HepG2 (cell line): ENCODE data around the gene NOTUM. TPM values are rescaled to one million over a fixed set of nuclear protein-coding genes. Genes with fewer than 3 reads are reported as not detected.

Experiments
- FLYWCH1 ChIP-seq: sonication (generic); formaldehyde crosslinking; IDR thresholded peaks from 2 replicates; pipeline ENCODE4 v1.8.1; 2023; ENCODE audit warnings: mild to moderate bottlenecking, missing genetic modification reagents
- FOXK1 ChIP-seq: sonication (generic); formaldehyde crosslinking; IDR thresholded peaks from 2 replicates; pipeline ENCODE4 v1.4.0; 2020; ENCODE audit warnings: low read depth, missing genetic modification reagents, borderline replicate concordance
- GATA4 ChIP-seq: sonication (generic); IDR thresholded peaks from 2 replicates; pipeline ENCODE4 v1.6.1; 2016; ENCODE audit warnings: antibody characterized with exemption, low read depth, borderline replicate concordance
- GLI4 ChIP-seq: sonication (generic); formaldehyde crosslinking; IDR thresholded peaks from 2 replicates; pipeline ENCODE4 v1.5.1; 2020; ENCODE audit warnings: missing genetic modification reagents, mild to moderate bottlenecking, moderate library complexity, borderline replicate concordance
- HMG20B ChIP-seq: conservative IDR thresholded peaks from 2 replicates; pipeline ENCODE4 v1.6.1; 2016; ENCODE audit warnings: missing genetic modification reagents, missing compliant biosample characterization
- LBX2 ChIP-seq: sonication (generic); formaldehyde crosslinking; IDR thresholded peaks from 2 replicates; pipeline ENCODE4 v1.5.0; 2020; ENCODE audit warnings: missing genetic modification reagents, mild to moderate bottlenecking, borderline replicate concordance
- NCOA2 ChIP-seq: sonication (generic); formaldehyde crosslinking; IDR thresholded peaks from 2 replicates; pipeline ENCODE4 v1.8.0; 2022; ENCODE audit warnings: inconsistent platforms
- NCOR1 ChIP-seq: fragments of 200-600 bp; sonication (generic); IDR thresholded peaks from 2 replicates; pipeline ENCODE4 v1.7.0; 2017; ENCODE audit warnings: antibody characterized with exemption, low read length, borderline replicate concordance
- RAD51 ChIP-seq: fragments of 450-650 bp; IDR thresholded peaks from 2 replicates; pipeline ENCODE4 v1.6.1; 2016; ENCODE audit warnings: borderline replicate concordance
- SCMH1 ChIP-seq: sonication (generic); formaldehyde crosslinking; IDR thresholded peaks from 2 replicates; pipeline ENCODE4 v1.9.0; 2021; ENCODE audit warnings: missing genetic modification reagents, mild to moderate bottlenecking, borderline replicate concordance
- SMAD9 ChIP-seq: sonication (generic); formaldehyde crosslinking; IDR thresholded peaks from 2 replicates; pipeline ENCODE4 v1.5.1; 2020; ENCODE audit warnings: mild to moderate bottlenecking, missing genetic modification reagents
- THAP11 ChIP-seq: IDR thresholded peaks from 2 replicates; pipeline ENCODE4 v1.6.1; 2016; ENCODE audit warnings: missing biosample characterization, missing genetic modification reagents
- YEATS2 ChIP-seq: sonication (generic); formaldehyde crosslinking; IDR thresholded peaks from 2 replicates; pipeline ENCODE4 v1.4.0; 2020; ENCODE audit warnings: missing genetic modification reagents, borderline replicate concordance
- ZKSCAN8 ChIP-seq: IDR thresholded peaks from 2 replicates; pipeline ENCODE4 v1.6.1; 2016; ENCODE audit warnings: borderline replicate concordance, missing genetic modification reagents, missing compliant biosample characterization
- ZNF264 ChIP-seq: sonication (generic); formaldehyde crosslinking; IDR thresholded peaks from 2 replicates; pipeline ENCODE4 v1.4.0; 2020; ENCODE audit warnings: missing genetic modification reagents
- ZNF274 ChIP-seq: sonication (generic); formaldehyde crosslinking; IDR thresholded peaks from 2 replicates; pipeline ENCODE4 v1.5.1; 2020; ENCODE audit warnings: mild to moderate bottlenecking, missing genetic modification reagents
- ZNF280D ChIP-seq: sonication (generic); formaldehyde crosslinking; IDR thresholded peaks from 2 replicates; pipeline ENCODE4 v1.5.1; 2020; ENCODE audit warnings: mild to moderate bottlenecking, missing genetic modification reagents
- ZNF530 ChIP-seq: sonication (generic); formaldehyde crosslinking; IDR thresholded peaks from 2 replicates; pipeline ENCODE4 v1.5.0; 2020; ENCODE audit warnings: low read depth, mild to moderate bottlenecking, missing genetic modification reagents
- ZNF616 ChIP-seq: sonication (generic); formaldehyde crosslinking; IDR thresholded peaks from 2 replicates; pipeline ENCODE4 v1.5.0; 2020; ENCODE audit warnings: low read depth, mild to moderate bottlenecking, missing genetic modification reagents
- ZNF746 ChIP-seq: sonication (generic); formaldehyde crosslinking; IDR thresholded peaks from 2 replicates; pipeline ENCODE4 v1.8.0; 2022; ENCODE audit warnings: mild to moderate bottlenecking, missing genetic modification reagents
- ZZZ3 ChIP-seq: sonication (generic); formaldehyde crosslinking; IDR thresholded peaks from 2 replicates; pipeline ENCODE4 v1.4.0; 2020; ENCODE audit warnings: missing genetic modification reagents, mild to moderate bottlenecking, borderline replicate concordance
- polyA plus RNA-seq, 8 experiments: library from polyadenylated mRNA; depleted of rRNA in 3 of 8; stranded (reverse) in 7 of 8; unstranded in 1 of 8; fragments of >200 nt; fragmentation: Illumina TruSeq in 4 of 8; extraction: Trizol in 4 of 8; gene quantifications; 2 replicates each; pipeline versions ENCODE4 v1.2.1 to v1.2.3, GENCODE V29; 2011 to 2016; ENCODE audit warnings: low read depth in 4 of 8, missing spikeins in 1 of 8, mixed read lengths in 1 of 8; ENCODE audit not compliant: insufficient read depth in 1 of 8
- total RNA-seq, 5 experiments: library from RNA; depleted of rRNA; stranded (reverse); fragments of >200 nt; fragmentation: Illumina TruSeq; extraction: Trizol; gene quantifications; 2 replicates each; pipeline ENCODE4 v1.2.3, GENCODE V29; 2016; ENCODE audit warnings: low read depth in 1 of 5
- TF ChIP-seq, protein P1 (sequence below): sonication (generic); formaldehyde crosslinking; IDR thresholded peaks from 2 replicates; pipeline ENCODE4 v1.4.0; 2020; ENCODE audit warnings: missing genetic modification reagents
- TF ChIP-seq, protein P2 (sequence below): sonication (generic); formaldehyde crosslinking; IDR thresholded peaks from 2 replicates; pipeline ENCODE4 v1.9.0; 2021; ENCODE audit warnings: missing genetic modification reagents, mild to moderate bottlenecking, borderline replicate concordance

Gene NOTUM
- total and polyA plus RNA-seq, 2 of the 13 experiments (the other 11 are each of a cell fraction or from before 2014, with no cell fraction given) = 150 to 160 TPM

- TF ChIP-seq ZKSCAN8 (peak; percentile 75), HMG20B (CRISPR knock-in tag) (peak; percentile 72; the same call in 1 of the 2 replicates), GATA4 (peak; percentile 44), ZNF264 (CRISPR knock-in tag) (peak; percentile 74; the same call in 1 of the 2 replicates), THAP11 (peak; percentile 80), FLYWCH1 (CRISPR knock-in tag) (peak; percentile 86; the same call in 1 of the 2 replicates), FOXK1 (CRISPR knock-in tag) (peak; percentile 84), ZNF274 (CRISPR knock-in tag) (peak; percentile 99), ZNF746 (CRISPR knock-in tag) (peak; percentile 94), ZNF280D (CRISPR knock-in tag) (peak; percentile 98), RAD51 (no peak), SMAD9 (CRISPR knock-in tag) (peak; percentile 93), ZZZ3 (CRISPR knock-in tag) (peak; percentile 93), YEATS2 (peak; percentile 51; the same call in 1 of the 2 replicates), ZNF530 (CRISPR knock-in tag) (no peak; the same call in none of the 2 replicates), NCOR1 (peak; percentile 72), NCOA2 (peak; percentile 82), SCMH1 (CRISPR knock-in tag) (no peak), GLI4 (peak; percentile 75; the same call in 1 of the 2 replicates), LBX2 (CRISPR knock-in tag) (peak; percentile 97; the same call in 1 of the 2 replicates), ZNF616 (CRISPR knock-in tag) (peak; percentile 84)
- TF ChIP-seq, protein P1, sequence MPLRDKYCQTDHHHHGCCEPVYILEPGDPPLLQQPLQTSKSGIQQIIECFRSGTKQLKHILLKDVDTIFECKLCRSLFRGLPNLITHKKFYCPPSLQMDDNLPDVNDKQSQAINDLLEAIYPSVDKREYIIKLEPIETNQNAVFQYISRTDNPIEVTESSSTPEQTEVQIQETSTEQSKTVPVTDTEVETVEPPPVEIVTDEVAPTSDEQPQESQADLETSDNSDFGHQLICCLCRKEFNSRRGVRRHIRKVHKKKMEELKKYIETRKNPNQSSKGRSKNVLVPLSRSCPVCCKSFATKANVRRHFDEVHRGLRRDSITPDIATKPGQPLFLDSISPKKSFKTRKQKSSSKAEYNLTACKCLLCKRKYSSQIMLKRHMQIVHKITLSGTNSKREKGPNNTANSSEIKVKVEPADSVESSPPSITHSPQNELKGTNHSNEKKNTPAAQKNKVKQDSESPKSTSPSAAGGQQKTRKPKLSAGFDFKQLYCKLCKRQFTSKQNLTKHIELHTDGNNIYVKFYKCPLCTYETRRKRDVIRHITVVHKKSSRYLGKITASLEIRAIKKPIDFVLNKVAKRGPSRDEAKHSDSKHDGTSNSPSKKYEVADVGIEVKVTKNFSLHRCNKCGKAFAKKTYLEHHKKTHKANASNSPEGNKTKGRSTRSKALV = peak; percentile 87
- TF ChIP-seq, protein P2, sequence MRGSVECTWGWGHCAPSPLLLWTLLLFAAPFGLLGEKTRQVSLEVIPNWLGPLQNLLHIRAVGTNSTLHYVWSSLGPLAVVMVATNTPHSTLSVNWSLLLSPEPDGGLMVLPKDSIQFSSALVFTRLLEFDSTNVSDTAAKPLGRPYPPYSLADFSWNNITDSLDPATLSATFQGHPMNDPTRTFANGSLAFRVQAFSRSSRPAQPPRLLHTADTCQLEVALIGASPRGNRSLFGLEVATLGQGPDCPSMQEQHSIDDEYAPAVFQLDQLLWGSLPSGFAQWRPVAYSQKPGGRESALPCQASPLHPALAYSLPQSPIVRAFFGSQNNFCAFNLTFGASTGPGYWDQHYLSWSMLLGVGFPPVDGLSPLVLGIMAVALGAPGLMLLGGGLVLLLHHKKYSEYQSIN (CRISPR knock-in tag) = peak; percentile 64; the same call in 1 of the 2 replicates
These were observed 31.5 kb upstream of the NOTUM start (continued) for GRCh38 chr17:81992306-81993102.
